Stimulated activated CD4-positive, alpha-beta T cell treated with anti-CD3 and anti-CD28 coated beads, Interleukin-12 subunit alpha, Interleukin-12 subunit beta, amount 100 ng/mL, for 48 hours (primary cell): ENCODE data around the gene LY86.
"Not testable (repeated sequence)": the region's sequence is repeated elsewhere in the genome, so short reads cannot be mapped to it uniquely, and the experiment has no call there.

Experiments used
- DNase-seq, 3 donors: peaks; one replicate each; pipeline ENCODE4 v3.0.0-alpha.2; 2020; ENCODE audit warnings: low read depth in 2 of 3, low spot score in 1 of 3

Gene LY86

GRCh38 chr6:6595952-6596351 lies 7.4 kb downstream of the LY86 start:
- DNase-seq = no peak

GRCh38 chr6:6596529-6597328 lies 8.2 kb downstream of the LY86 start:
- no peak for DNase-seq

DNA sequence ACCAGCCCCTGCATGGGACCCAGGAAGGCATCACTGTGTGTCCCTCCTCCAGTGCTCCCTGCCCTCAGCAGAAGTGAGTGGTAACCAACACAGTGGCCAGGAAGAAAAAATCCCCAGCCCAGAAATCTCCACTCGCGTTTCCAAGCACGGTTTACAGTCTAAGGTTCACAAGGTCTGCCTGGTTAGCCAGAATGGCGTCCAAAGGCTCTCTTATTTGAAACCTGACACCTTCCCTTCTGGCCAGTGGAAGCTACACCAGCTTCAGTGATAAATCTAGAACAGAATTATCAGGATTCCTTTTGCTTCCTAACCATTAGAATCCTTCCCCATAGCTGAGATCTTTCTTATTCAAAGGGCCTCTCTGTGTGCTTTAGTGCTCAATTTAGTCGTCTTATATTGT lies 9.2 kb downstream of the LY86 start:
- no peak for DNase-seq

- no peak for DNase-seq
Observed at GRCh38 chr6:6599468-6599873, 11.0 kb downstream of the LY86 start.

GRCh38 chr6:6600875-6601274 lies 12.4 kb downstream of the LY86 start:
- no peak for DNase-seq

DNA sequence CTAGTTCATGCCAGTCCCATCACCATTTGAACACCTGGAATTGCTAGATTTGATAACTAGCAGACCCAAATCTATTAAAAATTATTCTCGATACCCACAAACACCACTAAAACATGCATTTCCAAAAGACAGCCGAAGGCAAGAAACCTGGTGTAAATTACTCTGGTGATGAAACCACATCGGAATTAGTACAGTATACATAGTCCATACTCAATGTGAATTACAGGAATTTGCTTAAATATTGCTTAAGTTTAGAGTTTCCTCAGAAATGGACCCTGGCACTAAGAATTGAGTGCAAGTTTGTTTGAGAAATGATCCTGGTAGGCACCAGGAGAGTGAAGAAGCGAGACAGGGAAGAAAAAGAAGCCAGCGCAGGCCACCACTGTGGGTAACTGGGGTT lies 13.7 kb downstream of the LY86 start:
- DNase-seq = no peak

DNA sequence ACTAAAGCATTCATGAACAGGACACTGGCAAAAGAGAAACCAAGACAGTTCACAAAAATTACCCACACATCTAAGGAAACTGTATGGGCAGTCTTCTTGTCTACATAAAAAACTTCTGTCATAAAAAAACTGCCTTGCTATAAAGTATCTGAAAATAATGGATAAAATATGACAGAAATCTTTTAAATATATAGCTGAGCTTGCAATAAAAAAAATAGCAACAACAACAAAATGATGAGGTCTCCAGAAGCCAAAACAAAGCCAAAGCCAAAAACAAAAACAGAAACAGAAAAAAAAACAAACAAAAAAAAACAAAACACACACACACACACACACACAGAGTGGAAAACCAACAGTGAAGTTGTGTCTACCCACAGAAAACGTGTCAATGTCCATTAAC lies 14.8 kb downstream of the LY86 start:
- DNase-seq = no peak

DNA sequence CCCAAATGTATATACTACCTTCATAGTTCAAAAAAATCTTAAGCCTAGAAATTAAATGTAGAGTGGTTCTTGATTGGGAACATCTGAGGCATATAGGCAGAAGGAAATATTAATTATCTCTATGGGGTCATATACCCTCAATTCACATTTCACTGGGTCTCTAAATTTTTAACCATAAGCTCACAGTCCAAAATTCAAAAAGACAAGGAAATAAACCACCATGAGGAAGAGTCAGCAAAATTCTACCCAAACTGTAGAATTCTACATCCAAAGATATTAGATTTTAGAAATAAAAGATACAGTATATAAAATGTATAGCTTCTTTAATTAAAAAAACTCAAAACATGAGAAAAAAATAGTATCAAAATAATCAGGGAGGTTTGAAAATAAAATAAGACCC lies 15.5 kb downstream of the LY86 start:
- no peak for DNase-seq

DNA sequence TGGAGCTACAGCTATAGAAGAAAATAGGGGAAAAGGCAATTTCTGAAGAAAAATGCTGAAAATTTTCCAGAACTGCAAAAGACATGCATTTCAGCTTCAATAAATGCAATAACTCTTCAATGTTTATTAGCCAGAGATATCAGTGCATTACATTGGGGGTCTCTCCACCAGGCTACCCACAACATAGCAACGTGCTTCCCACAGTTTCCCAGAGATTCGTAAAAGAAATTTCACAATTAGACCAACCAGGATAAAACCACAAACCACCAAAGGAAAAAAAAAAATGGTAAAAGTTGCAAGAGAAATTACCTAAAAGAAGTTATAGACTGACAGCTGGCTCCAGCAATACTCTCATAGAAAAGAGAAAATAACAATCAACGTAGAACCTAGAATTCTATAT lies 16.0 kb downstream of the LY86 start:
- no peak for DNase-seq

GRCh38 chr6:6605873-6606272 lies 17.4 kb downstream of the LY86 start:
- DNase-seq = no peak

DNA sequence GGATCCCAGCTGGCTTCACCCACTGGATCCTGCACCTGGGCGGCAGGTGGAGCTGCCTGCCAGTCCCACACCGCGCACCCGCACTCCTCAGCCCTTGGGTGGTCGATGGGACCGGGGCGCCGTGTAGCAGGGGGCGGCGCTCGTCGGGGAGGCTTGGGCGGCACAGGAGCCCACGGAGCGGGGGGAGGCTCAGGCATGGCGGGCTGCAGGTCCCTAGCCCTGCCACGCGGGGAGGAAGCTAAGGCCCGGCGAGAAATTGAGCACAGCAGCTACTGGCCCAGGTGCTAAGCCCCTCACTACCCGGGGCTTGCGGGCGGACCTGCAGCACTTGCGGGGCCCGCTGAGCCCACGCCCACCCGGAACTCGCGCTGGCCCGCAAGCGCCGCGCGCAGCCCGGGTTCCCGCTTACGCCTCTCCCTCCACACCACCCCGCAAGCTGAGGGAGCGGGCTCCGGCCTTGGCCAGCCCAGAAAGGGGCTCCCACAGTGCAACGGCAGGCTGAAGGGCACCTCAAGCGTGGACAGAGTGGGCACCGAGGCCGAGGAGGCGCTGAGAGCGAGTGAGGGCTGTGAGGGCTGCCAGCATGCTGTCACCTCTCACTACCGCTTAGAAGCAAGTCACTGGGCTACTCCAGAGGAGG lies 18.0 kb downstream of the LY86 start:
- not testable (repeated sequence) for DNase-seq

- DNase-seq = no peak
Observed at GRCh38 chr6:6609450-6609849, 20.9 kb downstream of the LY86 start.

DNA sequence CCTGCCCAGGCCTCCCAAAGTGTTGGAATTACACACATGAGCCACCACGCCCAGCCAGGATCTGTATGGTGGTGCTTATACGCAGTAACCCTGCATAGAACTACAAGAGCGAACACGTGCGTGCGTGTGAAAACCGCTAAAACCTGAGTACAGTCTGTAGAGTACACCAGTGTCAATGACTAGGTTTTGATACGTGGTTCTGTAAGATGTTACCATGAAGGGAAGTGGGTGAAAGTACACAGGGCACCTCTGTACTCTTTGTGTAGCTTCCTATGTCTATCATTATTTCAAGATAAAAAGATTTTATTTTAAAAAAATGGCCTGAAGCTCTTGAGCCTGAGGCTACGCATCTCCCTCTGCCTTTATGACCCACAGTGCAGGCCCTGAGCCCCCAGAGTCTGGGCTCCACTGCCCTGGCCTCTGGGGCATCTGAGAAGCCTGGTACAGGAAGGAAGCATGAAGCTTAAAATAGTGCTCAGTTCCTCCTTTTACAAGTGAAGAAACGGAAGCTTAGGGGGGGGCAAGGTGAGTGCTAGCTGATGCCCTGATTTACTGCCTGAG lies 21.6 kb downstream of the LY86 start:
- DNase-seq = no peak

- no peak for DNase-seq
Observed at GRCh38 chr6:6611486-6611885, 23.0 kb downstream of the LY86 start.

DNA sequence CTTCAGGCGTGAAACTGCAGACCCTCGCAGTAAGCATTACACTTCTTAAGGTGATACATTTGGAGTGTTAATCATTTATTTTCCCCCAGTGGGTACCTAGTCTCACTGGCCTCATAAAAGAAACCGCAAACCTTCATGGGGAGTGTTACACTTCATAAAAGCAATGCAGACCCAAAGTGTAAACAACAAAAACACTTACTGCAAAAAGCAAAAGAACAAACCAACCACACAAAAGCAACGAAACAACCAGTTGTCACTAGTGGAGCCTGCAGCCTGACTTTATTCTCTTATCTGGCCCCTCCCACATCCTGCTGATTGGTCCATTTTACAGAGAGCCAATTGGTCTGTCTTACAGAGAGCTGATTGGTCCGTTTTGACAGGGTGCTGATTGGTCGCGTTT lies 23.8 kb downstream of the LY86 start:
- no peak for DNase-seq

- DNase-seq = not testable (repeated sequence)
Observed at GRCh38 chr6:6613103-6613718, 24.7 kb downstream of the LY86 start.

GRCh38 chr6:6614096-6614982 lies 25.8 kb downstream of the LY86 start:
- DNase-seq = no peak

DNA sequence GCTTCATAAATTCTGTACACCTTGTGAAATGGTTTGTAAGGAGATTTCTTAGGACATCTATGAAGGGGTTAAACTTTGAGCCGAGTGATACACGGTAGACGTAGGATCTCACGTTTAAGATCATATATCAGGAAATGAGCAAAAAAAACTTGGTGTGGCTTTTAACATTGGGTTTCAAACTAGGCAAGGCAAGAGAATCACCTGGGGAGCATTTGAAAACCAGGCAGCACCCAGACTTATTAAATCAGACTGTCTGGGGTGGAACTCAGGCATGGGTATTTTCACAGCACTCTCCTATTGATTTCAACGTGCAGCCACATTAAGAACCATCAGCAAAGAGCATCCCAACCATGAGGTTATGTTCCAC lies 26.4 kb downstream of the LY86 start:
- no peak for DNase-seq

GRCh38 chr6:6616656-6617055 lies 28.1 kb downstream of the LY86 start:
- no peak for DNase-seq

DNA sequence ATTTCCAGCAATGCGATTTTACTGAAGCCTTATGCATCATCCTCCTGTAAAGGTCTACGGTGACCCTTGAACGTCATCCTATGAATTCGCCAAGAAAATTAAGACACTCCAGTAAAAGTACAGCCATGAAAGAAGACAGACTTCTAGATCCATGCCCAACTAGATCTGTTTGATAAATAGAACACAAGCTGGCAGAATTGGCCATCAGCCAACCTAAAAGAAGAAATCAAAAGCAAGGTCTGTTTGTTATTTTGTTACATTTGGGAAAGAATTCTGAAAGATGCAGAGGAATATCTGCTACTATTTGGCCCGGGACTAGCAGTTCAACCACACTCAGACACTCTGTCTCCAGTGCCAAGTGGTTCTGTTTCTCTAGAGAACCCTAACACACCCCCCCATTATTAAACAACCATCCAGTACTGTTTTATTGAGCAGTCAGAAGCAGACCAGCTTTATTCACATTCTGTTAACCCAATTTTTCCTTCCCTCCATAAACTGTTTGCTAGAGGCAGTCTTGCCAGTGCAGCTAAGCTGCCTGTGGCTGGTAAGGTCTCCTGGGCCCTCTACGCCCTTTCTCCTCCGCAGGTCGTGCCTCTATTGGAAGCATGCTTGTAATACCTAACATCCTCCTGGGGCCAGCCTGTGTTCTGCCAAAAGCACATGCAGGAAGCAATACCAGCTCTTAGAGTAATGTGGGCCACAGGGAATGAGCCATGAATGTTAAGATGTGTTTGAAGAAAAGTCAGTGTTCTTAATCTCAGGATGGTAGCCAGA lies 30.7 kb downstream of the LY86 start:
- DNase-seq = no peak
